ENCODE measurements around the gene TTC8. TPM values are rescaled to one million over a fixed set of nuclear protein-coding genes. Genes with fewer than 3 reads are reported as not detected.
"Not testable (repeated sequence)": the region's sequence is repeated elsewhere in the genome, so short reads cannot be mapped to it uniquely, and the experiment has no call there.

Gene TTC8
- total RNA-seq, 2 donors from 2014 or later: 13.4 to 16.3 TPM

- ATAC-seq; DNase-seq; intact Hi-C loops (cut with DNase I, micrococcal nuclease): not testable (repeated sequence)
Observed at GRCh38 chr14:88819674-88820073, 4.8 kb upstream of the TTC8 start.

- ATAC-seq (no peak), DNase-seq (no peak)
- intact Hi-C loops (cut with DNase I, micrococcal nuclease): no loop called here
Observed at GRCh38 chr14:88821378-88821777, 3.1 kb upstream of the TTC8 start.

- no peak for DNase-seq
- no peak for ATAC-seq
- intact Hi-C loops (cut with DNase I, micrococcal nuclease): no loop called here
Observed at GRCh38 chr14:88821888-88822287, 2.6 kb upstream of the TTC8 start.

- no peak for DNase-seq
- no peak for ATAC-seq
- intact Hi-C loops (cut with DNase I, micrococcal nuclease): no loop called here
Observed at GRCh38 chr14:88823968-88824313, 510 bp upstream of the TTC8 start.

- ATAC-seq (no peak), DNase-seq (no peak)
- intact Hi-C loops (cut with DNase I, micrococcal nuclease): no loop called here
Observed at GRCh38 chr14:88825078-88825458, 617 bp downstream of the TTC8 start.

GRCh38 chr14:88825503-88825902 lies 1.1 kb downstream of the TTC8 start:
- no peak for DNase-seq
- intact Hi-C loops (cut with DNase I, micrococcal nuclease): no loop called here
- no peak for ATAC-seq

GRCh38 chr14:88829188-88829587 lies 4.7 kb downstream of the TTC8 start:
- intact Hi-C loops (cut with DNase I, micrococcal nuclease): no loop called here
- ATAC-seq: no peak
- DNase-seq: no peak

GRCh38 chr14:88829685-88830302 lies 5.3 kb downstream of the TTC8 start:
- DNase-seq (no peak), ATAC-seq (no peak)
- intact Hi-C loops (cut with DNase I, micrococcal nuclease): no loop called here

GRCh38 chr14:88831284-88831683 lies 6.8 kb downstream of the TTC8 start:
- DNase-seq (no peak), ATAC-seq (no peak)
- intact Hi-C loops (cut with DNase I, micrococcal nuclease): no loop called here

GRCh38 chr14:88834883-88835431 lies 10.5 kb downstream of the TTC8 start:
- DNase-seq (no peak), ATAC-seq (no peak)
- intact Hi-C loops (cut with DNase I, micrococcal nuclease): no loop called here

- ATAC-seq: no peak
- no peak for DNase-seq
- intact Hi-C loops (cut with DNase I, micrococcal nuclease): no loop called here
Observed at GRCh38 chr14:88835661-88836060, 11.2 kb downstream of the TTC8 start.

- no peak for DNase-seq
- intact Hi-C loops (cut with DNase I, micrococcal nuclease): no loop called here
- ATAC-seq: no peak
Observed at GRCh38 chr14:88837495-88837894, 13.0 kb downstream of the TTC8 start.

GRCh38 chr14:88838015-88838414 lies 13.6 kb downstream of the TTC8 start:
- DNase-seq (no peak), ATAC-seq (no peak)
- intact Hi-C loops (cut with DNase I, micrococcal nuclease): no loop called here

- DNase-seq: no peak
- intact Hi-C loops (cut with DNase I, micrococcal nuclease): no loop called here
- no peak for ATAC-seq
Observed at GRCh38 chr14:88840926-88841325, 16.5 kb downstream of the TTC8 start.

- intact Hi-C loops (cut with DNase I, micrococcal nuclease): no loop called here
- DNase-seq (no peak), ATAC-seq (no peak)
Observed at GRCh38 chr14:88841741-88842140, 17.3 kb downstream of the TTC8 start.

- DNase-seq (no peak), ATAC-seq (no peak)
- intact Hi-C loops (cut with DNase I, micrococcal nuclease): no loop called here
Observed at GRCh38 chr14:88842414-88842813, 18.0 kb downstream of the TTC8 start.

- DNase-seq (no peak), ATAC-seq (no peak)
- intact Hi-C loops (cut with DNase I, micrococcal nuclease): no loop called here
Observed at GRCh38 chr14:88844980-88845491, 20.6 kb downstream of the TTC8 start.

- DNase-seq (no peak), ATAC-seq (no peak)
- intact Hi-C loops (cut with DNase I, micrococcal nuclease): no loop called here
Observed at GRCh38 chr14:88848571-88848970, 24.1 kb downstream of the TTC8 start.

GRCh38 chr14:88849716-88850115 lies 25.3 kb downstream of the TTC8 start:
- ATAC-seq: no peak
- DNase-seq: no peak
- intact Hi-C loops (cut with DNase I, micrococcal nuclease): no loop called here

GRCh38 chr14:88851587-88851986 lies 27.1 kb downstream of the TTC8 start:
- intact Hi-C loops (cut with DNase I, micrococcal nuclease): no loop called here
- ATAC-seq (no peak), DNase-seq (no peak)

GRCh38 chr14:88852632-88853031 lies 28.2 kb downstream of the TTC8 start:
- no peak for DNase-seq
- ATAC-seq: no peak
- intact Hi-C loops (cut with DNase I, micrococcal nuclease): no loop called here

All from left colon (tissue), 2 donors.